DMS79 treated with DMSO at 0.1 percent for 48 hours (cell line): ENCODE data around the gene BTBD6.
A peak's percentile ranks its signal among the peaks of the same experiment; 100 is the strongest.
"Not testable (repeated sequence)": the region's sequence is repeated elsewhere in the genome, so short reads cannot be mapped to it uniquely, and the experiment has no call there.

ENCODE experiments used
- DNase-seq: peaks from one replicate; lab custom pipeline; 2025; lab: John Stamatoyannopoulos, UW

The BTBD6 gene

GRCh38 chr14:105269405-105269804, 21.1 kb downstream of the BTBD6 start:
- no peak for DNase-seq

- DNase-seq = no peak
Observed at GRCh38 chr14:105271224-105271890, 23.0 kb downstream of the BTBD6 start.

GRCh38 chr14:105272623-105273022, 24.3 kb downstream of the BTBD6 start:
- peak; percentile 65 for DNase-seq

- DNase-seq = peak; percentile 65
Observed at GRCh38 chr14:105273062-105273461, 24.7 kb downstream of the BTBD6 start.

GRCh38 chr14:105274637-105275036, 26.3 kb downstream of the BTBD6 start:
- DNase-seq = no peak

- DNase-seq = no peak
Observed at GRCh38 chr14:105275267-105275946, 27.1 kb downstream of the BTBD6 start.

GRCh38 chr14:105277448-105277847, 29.1 kb downstream of the BTBD6 start:
- DNase-seq = not testable (repeated sequence)

- DNase-seq = no peak
Observed at GRCh38 chr14:105279642-105280361, 31.5 kb downstream of the BTBD6 start.

- DNase-seq = no peak
Observed at GRCh38 chr14:105280525-105280924, 32.2 kb downstream of the BTBD6 start.

- DNase-seq = no peak
Observed at GRCh38 chr14:105281371-105282097, 33.2 kb downstream of the BTBD6 start.

GRCh38 chr14:105282098-105282725, 33.9 kb downstream of the BTBD6 start:
- DNase-seq = no peak

GRCh38 chr14:105283028-105283427, 34.7 kb downstream of the BTBD6 start:
- DNase-seq = no peak

- DNase-seq = no peak
Observed at GRCh38 chr14:105283899-105284298, 35.6 kb downstream of the BTBD6 start.

GRCh38 chr14:105285174-105285573, 36.8 kb downstream of the BTBD6 start:
- no peak for DNase-seq

GRCh38 chr14:105286759-105287144, 38.4 kb downstream of the BTBD6 start:
- no peak for DNase-seq

- no peak for DNase-seq
Observed at GRCh38 chr14:105287249-105288102, 39.1 kb downstream of the BTBD6 start.

- DNase-seq = not testable (repeated sequence)
Observed at GRCh38 chr14:105288936-105289335, 40.6 kb downstream of the BTBD6 start.

GRCh38 chr14:105290621-105291346, 42.5 kb downstream of the BTBD6 start:
- DNase-seq = no peak

GRCh38 chr14:105292826-105293711, 44.7 kb downstream of the BTBD6 start:
- DNase-seq = no peak
